HG02571 (cell line): ENCODE results near the gene GATD1.

ENCODE experiments used
- ATAC-seq: cut with Tn5 transposase; IDR thresholded peaks from one replicate; pipeline ENCODE4 v1.9.1; 2021; ENCODE audit warnings: mild to moderate bottlenecking, moderate library complexity; ENCODE audit not compliant: unreplicated experiment

GATD1 gene

GRCh38 chr11:796565-797295 lies 19.4 kb upstream of the GATD1 start:
- ATAC-seq: no peak

DNA sequence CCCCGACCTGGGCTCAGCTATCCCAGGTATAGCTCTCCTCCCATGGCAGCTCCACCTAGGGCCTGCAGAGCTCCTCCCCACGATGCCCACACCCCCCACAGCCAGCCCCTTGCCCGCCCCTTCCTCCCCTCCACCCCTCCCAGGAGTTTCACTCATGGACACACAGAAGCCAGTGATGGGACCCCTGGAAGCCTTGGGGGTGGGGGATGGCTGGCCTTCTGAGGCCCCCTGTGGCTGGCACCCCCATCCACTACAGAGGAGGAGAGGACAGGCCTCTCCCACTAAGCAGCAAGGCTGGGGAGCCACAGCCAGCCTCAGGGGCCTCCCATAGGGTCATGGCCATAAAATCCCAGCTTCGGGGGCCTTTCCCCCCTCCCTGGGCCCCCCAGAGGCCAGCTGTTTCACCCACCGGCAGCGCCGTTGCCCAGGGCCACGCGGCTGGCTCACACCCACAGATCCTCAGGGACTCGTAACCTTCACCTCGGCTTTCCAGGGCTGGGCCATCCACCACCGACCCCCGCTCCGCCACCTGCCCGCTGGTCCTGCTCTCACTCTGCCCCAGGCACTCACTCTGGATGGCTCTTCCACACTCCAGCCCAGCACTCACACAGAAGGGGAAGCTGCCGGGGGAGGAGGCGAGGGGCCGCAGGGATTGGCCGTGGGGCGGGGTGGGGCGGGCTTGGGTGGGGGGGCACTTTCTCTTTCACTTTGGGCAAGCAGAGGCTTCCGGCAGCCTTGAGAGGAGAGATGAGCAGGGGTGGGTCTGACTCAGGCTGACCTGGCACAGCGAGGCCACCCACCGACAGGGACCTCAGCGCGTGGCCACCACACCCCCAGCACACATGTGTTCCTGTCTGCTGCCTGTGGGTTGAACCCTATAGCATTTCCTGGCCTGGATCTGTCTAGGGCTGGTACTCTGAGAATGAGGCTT lies 18.6 kb upstream of the GATD1 start:
- no peak for ATAC-seq

DNA sequence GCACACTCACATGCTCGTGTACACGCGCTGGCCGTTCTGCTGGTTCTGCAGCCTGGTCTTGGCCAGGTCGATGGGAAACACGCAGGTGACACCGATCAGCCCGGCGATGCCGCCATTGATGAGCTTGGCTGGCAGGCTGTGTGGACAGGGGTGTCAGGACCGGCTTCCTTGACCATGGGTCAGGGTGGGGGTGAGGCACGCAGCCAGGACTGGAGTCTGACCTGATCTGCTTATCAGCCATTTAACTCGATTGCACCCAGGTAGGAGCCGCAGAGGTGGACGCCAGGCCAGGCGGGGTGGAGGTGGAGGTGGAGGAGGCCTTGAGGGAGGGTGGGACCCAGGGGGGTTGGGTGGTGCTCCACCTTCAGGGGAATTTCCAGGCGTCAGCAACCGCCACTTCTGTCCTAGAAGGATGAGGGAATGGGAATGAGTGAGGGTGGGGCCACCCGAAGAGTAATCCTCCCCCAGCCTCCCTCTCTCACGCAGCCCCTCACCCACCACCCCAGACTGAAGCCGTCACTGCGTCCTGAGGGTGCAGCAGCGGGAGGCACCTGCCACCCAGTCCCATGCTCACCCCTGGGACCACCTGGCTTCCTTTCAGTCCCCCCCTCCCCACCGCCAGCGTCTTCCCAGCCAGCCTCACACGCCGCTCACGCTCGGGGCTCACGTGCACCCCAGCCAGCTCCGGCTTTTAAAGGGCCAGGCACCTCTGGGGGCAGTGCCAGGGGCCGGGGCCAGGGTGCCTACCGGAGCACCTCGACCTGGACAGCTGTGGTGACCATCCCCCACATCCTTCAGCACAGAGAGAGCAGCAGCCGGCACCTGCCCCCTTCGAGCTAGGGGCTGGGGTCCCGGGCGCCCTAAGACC lies 17.7 kb upstream of the GATD1 start:
- ATAC-seq: no peak

- no peak for ATAC-seq
Measured at GRCh38 chr11:794013-794765, 16.9 kb upstream of the GATD1 start.

DNA sequence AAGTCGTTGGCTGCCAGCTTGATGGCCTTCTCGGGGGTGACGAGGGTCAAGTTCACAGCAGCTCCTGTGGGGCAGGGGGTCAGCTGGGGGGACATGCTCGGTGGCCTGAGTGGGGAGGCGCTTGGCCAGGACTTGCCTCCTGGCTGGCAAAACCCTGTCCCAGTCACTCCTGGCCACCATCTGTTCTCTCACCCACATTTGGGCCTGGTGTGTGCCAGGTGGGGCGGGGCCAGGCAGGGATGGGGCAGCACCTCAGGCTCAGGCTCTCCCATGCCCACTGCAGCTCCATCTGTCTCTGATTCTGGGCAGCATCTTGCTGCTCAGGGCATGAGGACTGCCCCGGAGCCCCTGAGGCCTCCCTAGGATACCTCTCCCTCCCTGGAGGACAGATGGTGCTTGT lies 16.3 kb upstream of the GATD1 start:
- no peak for ATAC-seq

- ATAC-seq: no peak
Measured at GRCh38 chr11:792873-793272, 15.6 kb upstream of the GATD1 start.

- no peak for ATAC-seq
Measured at GRCh38 chr11:792535-792821, 15.2 kb upstream of the GATD1 start.

DNA sequence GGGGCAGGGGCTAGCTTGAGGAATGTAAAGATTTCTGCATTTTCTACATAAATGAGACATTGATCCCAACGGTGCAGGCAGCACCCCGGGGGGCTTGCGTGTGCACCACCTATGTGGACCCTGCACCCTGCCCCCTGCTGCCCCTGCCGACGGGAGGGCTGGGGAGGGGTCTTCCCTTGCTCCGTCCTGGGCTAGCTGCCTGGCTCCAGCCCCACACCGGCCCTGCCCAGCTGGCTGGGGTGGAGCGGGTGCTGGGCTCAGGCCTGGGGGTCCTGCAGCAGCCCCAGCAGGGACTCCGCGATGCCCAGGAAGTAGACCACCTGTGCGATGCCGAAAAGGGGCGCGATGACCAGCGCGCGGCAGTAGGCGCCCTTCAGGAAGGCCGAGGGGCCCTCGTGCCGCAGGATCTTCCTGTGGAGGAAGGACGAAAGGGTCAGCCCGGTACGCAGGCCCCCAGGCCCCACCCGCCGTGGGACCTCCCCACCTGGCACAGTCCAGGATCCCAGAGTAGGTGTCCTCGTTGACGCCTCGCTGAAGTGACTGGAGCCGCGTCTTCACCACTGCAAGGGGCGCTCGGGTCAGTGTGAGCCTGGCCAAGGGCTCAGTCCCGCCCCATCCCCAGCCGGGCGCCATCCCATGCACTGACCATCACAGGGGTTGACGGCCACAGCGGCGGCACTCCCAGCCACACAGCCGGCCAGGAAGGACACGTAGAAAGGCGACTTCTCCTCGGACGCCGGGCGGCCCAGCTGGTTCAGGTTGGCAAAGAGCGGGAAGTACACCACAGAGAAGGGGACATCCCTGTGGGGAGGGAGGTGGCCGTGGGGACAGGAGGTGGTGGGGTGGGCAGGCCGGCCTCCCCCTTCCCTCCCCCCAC lies 14.6 kb upstream of the GATD1 start:
- ATAC-seq: no peak

DNA sequence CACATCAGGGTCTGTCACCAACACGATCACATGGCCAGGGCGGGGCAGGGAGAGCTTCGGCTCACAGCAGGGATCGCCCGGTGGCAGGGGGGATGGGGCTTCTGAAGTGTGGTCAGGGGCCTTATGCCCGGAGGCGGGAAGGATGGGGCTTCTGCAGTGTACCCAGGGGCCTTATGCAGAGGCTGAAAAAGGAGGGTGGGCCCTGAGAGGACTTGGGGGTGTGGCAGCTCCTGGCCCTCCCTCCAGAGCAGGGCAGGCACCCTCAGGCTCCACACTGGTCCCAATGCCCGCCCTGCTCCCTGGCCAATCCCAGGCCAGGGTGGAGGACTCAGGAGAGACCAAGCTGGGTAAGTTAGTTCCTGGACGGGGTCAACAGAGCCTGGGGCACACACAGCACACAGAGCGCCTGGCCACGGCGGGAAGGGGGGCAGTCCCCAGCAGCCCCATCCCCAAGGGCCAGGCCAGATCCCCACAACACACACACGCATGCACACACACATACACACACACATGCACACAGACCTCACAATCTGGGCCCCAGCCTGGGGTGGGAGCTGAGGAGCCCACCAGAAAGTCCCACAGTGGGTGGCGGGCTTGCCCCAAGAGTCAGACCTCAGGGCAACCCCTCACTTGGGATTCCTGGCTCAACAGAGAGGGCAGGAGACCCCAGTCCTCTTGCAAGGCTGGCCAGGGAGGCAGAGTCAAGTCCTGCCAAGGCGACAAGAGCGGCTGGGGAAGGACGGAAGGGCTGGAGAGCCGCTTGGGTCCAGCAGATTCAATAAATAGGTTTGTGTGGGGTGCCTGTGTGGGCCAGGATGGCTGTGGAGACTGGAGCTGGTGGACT lies 13.7 kb upstream of the GATD1 start:
- no peak for ATAC-seq

GRCh38 chr11:789943-790342 lies 12.7 kb upstream of the GATD1 start, which contains the start of gene CEND1:
Gene CEND1 (minus strand): TSS chr11:790090. CDS start chr11:788576, 1,514 bp downstream.
- ATAC-seq: no peak

DNA sequence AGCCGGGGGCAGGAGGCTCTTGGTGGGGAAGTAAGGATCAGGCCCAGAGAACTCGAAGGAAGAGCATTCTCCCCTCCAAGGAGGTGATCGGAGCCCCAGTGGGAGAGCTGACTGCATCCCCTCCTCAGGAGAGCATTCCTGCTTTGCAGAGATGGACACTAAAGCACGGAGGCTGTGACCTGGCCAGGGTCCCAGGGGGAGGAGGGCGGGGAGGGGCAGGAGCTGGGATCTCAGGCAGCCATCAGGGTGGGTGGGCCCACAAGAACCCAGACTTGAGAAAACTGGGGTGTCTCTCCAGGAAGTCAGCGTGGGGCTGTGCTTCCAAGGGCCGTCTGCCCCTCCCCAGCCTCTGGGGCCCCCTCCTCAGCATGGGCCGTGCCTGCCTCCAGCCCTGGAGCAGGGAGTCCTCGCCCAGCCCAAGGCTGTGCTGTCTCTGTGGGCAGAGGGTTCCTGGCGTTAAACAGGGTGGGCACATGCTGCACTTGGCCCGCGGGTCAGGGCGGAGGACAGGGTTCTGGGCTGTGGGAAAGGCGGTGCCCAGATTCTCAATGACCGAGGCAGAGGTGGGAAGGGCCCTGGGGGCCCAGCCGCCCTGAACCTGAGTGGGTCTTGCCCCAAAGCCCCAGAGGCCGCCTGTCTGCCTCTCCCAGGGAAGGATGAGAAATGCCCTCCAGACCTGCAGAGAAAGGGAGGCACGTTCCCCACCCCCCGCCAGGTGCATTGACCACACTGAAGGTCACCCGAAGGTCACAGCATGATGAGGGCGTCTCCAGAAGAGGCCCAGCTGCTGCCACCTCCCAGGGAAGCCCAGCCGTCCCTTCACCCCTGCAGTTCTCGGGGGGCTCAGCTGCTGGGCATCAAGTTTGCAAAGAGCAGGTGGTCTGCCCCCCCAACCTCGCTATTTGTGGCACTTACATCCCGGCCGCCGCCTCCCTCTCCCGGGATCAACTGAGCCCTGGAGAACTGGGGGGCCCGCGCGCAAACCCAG lies 12.0 kb upstream of the GATD1 start:
- no peak for ATAC-seq

DNA sequence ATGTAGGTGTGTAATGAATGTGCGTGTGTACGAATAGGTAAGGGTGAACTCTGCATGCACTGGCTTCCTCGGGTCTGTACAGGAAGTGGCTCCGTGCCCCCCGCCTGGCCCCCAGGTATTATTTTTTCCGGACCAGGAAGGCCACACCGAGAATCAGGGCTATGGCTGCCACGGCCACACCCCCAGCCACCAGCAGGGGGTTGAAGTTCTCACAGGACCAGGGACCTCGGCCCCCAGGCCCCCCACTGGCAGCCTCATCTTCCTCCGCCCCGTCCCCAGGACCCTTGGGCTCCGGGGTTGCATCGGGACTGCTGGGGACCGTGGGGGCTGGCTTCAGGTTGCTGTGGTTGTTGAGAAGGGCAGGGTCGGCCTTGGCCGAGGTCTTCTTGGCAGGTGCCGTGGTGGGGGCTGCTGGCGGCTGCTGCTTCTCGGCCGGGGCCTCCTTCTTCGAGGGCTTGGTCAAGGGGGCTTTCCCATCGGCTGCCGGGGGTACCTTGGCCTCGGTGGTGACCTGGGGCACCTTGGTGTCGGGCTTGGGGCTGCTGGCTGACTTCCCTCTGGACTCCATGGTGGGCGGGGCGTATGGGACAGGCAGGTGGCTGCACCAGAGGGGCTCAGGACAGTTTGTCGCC lies 10.8 kb upstream of the GATD1 start:
- ATAC-seq: no peak

DNA sequence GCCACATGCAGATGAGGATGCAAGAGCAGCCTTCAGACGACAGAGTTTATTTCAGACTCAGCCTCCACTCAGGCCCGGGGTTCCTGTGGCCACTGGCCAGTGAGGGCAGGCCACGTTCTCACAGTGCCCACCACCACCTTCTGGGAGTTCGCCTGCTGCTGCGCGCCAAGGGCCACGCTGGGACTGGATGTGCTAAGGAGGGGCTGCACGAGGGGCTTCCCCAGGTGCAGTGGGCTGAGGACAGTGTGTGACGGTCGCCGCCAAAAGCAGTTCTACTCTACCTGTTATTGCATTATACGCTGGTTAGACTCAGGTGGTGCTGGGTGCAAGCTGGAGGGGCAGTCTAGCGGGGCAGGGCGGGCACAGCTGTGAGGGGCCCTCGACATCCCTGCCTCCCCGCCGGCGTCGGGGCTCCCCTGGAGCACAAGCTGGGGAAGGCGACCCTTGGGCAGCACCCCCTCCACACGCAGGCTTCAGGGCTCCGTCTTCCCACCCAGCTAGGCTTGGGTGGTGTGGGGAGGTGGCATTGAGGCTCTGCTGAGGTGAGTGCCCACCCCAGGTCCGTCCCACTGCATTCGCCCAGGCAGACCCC lies 9.9 kb upstream of the GATD1 start:
- no peak for ATAC-seq

DNA sequence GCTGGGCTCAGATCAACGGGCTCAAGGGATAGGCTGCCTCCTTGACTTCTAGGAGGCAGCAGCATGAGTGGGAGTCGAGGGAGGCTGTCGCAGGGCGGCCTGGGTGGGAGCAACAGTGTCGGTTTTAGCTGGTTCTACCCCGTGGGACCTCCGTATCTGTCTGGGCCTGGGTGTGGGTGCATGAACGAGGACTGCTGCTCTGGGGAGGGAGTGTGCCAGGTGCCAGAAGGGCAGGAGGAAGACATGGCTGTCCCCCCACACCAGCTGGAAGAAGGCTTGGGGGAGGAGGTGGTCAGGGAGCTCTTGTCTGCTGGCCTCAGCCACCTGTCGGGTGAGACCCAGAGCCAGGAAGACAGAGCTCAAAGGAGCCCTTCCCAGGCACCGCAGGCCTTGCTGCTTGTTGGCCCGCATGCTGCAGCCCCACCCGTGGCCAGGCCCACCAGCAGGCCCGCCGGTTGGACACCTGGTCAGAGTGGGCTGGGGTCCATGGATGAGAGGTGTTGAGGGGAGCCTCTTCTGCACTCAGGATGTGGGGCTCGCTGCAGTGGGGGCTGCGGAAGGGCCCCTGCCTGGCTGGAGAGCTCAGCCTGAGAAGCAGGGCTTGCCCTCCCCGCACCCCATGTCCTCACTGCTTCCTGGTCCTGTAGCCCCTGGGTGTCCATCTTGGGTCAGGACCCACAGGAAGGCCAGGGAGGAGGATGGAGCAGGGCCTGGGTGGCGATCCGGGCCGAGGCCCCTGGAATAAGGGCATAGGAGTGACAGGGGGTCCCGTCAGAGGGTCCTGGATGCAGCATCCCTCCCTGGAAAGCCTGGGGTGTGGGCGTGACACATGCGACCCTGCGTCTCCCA lies 9.2 kb upstream of the GATD1 start:
- no peak for ATAC-seq

DNA sequence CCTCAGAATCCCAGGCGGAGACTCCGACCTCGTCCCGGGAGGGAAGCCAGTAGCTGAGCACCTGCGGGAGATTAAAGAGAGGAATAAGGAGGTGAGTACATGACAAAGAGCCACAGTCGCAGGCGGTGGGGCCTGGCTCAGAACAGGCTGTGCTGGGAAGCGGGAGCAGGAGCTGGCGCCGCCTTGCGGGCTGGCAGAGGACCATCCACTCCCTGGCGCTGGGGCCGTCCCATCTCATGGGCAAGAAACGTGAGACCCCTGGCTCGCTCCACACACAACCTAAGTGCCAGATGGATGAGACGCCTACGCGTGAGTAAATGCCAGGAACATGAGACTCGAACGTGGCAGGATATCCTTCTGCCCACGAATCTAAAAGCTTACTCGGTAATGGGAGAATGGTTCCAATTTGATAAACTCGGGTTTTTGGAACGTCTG lies 6.3 kb upstream of the GATD1 start:
- ATAC-seq: no peak
